ENCODE measurements around the gene TCF7L2.

The TCF7L2 gene

DNA sequence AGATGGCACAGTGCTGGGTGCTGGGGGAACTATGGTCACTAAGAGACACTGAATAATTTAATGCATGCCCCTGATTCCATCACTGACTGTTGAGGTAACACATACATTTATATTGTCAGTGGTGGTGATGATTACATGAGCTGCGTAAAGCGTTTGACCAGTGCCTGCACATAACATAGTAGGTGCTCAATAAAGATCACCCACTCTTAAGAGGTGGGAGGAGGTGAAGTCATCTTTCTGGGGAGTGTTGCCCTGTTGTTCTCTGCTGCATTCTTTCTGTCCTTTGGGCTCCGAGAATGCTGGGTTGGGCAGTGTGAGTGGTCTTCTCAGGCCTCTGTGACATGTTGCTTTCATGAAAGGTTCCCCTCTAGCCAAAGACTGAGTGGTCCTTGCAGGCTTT lies 68.0 kb downstream of the TCF7L2 start:
- TF ChIP-seq, protein P1, sequence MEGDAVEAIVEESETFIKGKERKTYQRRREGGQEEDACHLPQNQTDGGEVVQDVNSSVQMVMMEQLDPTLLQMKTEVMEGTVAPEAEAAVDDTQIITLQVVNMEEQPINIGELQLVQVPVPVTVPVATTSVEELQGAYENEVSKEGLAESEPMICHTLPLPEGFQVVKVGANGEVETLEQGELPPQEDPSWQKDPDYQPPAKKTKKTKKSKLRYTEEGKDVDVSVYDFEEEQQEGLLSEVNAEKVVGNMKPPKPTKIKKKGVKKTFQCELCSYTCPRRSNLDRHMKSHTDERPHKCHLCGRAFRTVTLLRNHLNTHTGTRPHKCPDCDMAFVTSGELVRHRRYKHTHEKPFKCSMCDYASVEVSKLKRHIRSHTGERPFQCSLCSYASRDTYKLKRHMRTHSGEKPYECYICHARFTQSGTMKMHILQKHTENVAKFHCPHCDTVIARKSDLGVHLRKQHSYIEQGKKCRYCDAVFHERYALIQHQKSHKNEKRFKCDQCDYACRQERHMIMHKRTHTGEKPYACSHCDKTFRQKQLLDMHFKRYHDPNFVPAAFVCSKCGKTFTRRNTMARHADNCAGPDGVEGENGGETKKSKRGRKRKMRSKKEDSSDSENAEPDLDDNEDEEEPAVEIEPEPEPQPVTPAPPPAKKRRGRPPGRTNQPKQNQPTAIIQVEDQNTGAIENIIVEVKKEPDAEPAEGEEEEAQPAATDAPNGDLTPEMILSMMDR (IDR thresholded peaks at IDR 0.05; ENCODE audit: insufficient read depth, low read length, poor library complexity, severe bottlenecking), result no peak
- Histone ChIP-seq H3K4me3 (replicated peaks; ENCODE audit: low read depth, low read length) (no peak overlapping the region), H3K36me3 (ENCODE audit: control insufficient read depth, insufficient read depth, low read length) (no peaks in the 10 kb centered on the region), H3K27me3 (replicated peaks; ENCODE audit: control insufficient read depth, insufficient read depth, low read length) (no peaks in the 10 kb centered on the region)
- DNase-seq (ENCODE audit: extremely low read depth, insufficient read length), result no peak

DNA sequence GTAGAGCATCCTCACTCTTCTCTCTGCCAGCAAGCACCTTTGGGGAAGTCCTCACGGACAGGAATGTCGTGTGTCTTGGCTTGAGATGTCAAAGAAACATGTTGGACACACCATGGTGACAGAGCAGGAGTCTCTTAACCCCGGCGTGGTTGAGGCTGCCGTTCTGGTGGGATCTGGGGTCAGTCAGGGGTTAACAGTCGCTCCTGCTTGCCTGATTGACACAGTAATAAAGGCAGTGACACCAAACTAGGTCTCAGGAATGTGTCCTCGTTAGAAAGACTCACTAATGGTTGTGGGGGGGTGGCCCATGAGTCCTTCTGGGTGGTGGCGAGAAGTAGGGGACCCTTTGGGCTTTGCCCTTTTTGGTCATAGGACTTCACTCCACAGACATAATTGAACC lies 69.0 kb downstream of the TCF7L2 start:
- Histone ChIP-seq H3K27me3 (replicated peaks; ENCODE audit: control insufficient read depth, insufficient read depth, low read length) (no peaks in the 10 kb centered on the region), H3K36me3 (ENCODE audit: control insufficient read depth, insufficient read depth, low read length) (no peaks in the 10 kb centered on the region), H3K4me3 (replicated peaks; ENCODE audit: low read depth, low read length) (no peak overlapping the region)
- no peak for DNase-seq (ENCODE audit: extremely low read depth, insufficient read length)
- TF ChIP-seq, protein P1 (IDR thresholded peaks at IDR 0.05; ENCODE audit: insufficient read depth, low read length, poor library complexity, severe bottlenecking), result no peak

DNA sequence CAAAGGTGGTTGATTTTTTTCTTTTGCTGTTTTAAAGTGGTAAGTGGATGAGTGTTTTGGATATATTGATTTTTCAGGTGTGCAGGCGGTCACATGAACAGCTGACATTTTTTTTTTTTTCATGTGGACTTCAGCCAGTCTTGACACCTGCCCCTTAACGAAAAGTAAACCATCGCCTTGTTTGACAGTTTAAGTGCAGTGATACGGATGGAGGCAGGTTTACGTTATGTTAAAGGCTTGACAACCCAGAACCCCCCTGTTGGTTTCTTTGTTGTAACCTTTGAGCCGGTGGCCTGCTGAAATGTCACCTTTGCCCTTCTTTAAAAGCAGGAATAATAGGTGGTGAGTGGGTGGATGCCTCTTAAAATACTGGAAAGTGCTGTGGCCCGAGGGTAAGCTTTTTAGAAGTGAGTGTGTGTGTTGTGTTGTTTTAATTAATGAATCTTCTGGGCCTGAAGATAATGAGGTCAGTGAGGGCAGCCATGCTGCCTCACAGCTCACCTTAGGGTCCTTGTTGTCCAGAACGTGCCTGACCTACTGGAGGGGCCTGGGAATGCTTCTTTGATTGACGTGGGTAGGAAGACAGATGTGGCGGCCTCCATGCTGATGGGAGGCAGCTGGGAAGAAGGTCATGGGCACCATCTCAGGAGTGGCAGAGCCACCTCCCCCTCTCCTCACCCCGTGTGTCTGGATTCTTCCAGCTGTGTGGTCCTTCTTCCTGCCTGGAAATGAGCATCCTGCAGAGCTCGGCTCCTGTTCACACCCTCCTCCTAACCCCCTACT lies 69.8 kb downstream of the TCF7L2 start:
- no peaks in the 10 kb centered on the region for H3K36me3 ChIP-seq (ENCODE audit: control insufficient read depth, insufficient read depth, low read length)
- no peak for DNase-seq (ENCODE audit: extremely low read depth, insufficient read length)
- no peak overlapping the region for H3K4me3 ChIP-seq (replicated peaks; ENCODE audit: low read depth, low read length)
- TF ChIP-seq, protein P1 (IDR thresholded peaks at IDR 0.05; ENCODE audit: insufficient read depth, low read length, poor library complexity, severe bottlenecking), result no peak
- no peaks in the 10 kb centered on the region for H3K27me3 ChIP-seq (replicated peaks; ENCODE audit: control insufficient read depth, insufficient read depth, low read length)

DNA sequence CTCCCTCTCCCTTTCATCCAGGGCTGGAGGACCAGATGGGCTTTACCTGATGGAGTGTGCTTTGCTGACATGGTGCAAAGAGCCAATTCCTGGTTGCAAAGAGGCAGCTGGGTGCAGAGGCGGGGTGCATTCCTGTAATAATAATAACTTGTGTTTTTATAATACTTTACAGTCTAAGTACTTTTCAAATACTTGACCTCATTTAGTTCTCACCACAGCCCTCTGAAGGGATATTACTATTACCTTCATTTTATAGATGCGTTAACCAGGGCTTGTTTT lies 70.4 kb downstream of the TCF7L2 start:
- TF ChIP-seq, protein P1 (IDR thresholded peaks at IDR 0.05; ENCODE audit: insufficient read depth, low read length, poor library complexity, severe bottlenecking), result no peak
- Histone ChIP-seq H3K4me3 (replicated peaks; ENCODE audit: low read depth, low read length) (no peak overlapping the region), H3K36me3 (ENCODE audit: control insufficient read depth, insufficient read depth, low read length) (no peaks in the 10 kb centered on the region), H3K27me3 (replicated peaks; ENCODE audit: control insufficient read depth, insufficient read depth, low read length) (no peaks in the 10 kb centered on the region)
- DNase-seq (ENCODE audit: extremely low read depth, insufficient read length), result no peak

DNA sequence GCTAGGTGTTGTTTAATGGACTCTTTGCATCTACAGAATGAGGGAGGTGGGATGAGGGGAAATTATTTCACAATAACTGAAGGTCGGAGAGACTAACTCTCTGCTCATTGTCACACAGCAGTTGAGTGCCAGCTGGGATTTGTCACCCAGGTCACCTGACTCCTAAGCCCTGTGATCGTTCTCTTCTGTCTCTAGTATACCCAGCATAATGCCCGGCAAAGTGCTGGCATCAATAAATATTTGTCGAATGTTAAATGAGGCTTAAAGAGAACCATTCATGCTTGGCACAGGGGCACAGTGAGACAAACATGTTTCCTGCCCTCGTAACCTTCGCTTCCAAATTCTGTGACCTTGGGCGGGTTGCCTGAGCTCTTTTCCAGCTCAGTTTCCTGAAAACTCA lies 70.8 kb downstream of the TCF7L2 start:
- TF ChIP-seq, protein P1 (IDR thresholded peaks at IDR 0.05; ENCODE audit: insufficient read depth, low read length, poor library complexity, severe bottlenecking), result no peak
- no peak for DNase-seq (ENCODE audit: extremely low read depth, insufficient read length)

More for the DNA sequence above, 70.8 kb downstream of the TCF7L2 start:
- H3K27me3 ChIP-seq (replicated peaks; ENCODE audit: control insufficient read depth, insufficient read depth, low read length), result no peaks in the 10 kb centered on the region
- H3K4me3 ChIP-seq (replicated peaks; ENCODE audit: low read depth, low read length), result no peak overlapping the region
- H3K36me3 ChIP-seq (ENCODE audit: control insufficient read depth, insufficient read depth, low read length), result no peaks in the 10 kb centered on the region
